Skin of body (tissue), 3 donors: ENCODE measurements around the gene ABCA6. TPM values are rescaled to one million over a fixed set of nuclear protein-coding genes. Genes with fewer than 3 reads are reported as not detected.
A peak's percentile ranks its signal among the peaks of the same experiment; 100 is the strongest.

Experiments
- DNase-seq: peaks from one replicate; lab custom pipeline; 2025; lab: John Stamatoyannopoulos, UW
- small RNA-seq: library from RNA; depleted of rRNA; stranded (forward); fragments of <200 nt; gene quantifications from one replicate; pipeline ENCODE3, GENCODE V24; 2014; ENCODE audit warnings: low replicate concordance
- total RNA-seq: library from RNA; depleted of rRNA; stranded (reverse); fragments of >200 nt; gene quantifications from one replicate; pipeline ENCODE4 v1.2.3, GENCODE V29; 2014

ABCA6 gene
- total RNA-seq, 1 donor from 2014 or later: 46.1 TPM

DNA sequence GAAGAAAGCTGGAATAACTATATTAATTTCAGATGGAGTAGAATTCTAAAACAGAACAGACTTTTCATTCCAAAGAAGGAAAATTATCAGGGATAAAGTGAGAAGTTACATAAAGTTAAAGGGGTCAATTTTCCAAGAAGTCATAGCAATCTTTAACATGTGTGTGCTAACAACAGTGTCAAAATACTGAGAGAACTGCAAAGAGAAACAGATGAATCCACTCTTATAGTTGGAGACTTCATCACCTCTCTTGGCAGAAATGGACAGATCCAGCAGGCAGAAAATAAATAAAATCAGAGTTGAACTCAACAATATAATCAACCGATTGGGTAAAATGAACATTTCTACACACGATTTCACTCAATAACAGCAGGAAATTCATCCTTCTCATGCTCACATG lies 86.4 kb downstream of the ABCA6 start:
- DNase-seq: no peak

DNA sequence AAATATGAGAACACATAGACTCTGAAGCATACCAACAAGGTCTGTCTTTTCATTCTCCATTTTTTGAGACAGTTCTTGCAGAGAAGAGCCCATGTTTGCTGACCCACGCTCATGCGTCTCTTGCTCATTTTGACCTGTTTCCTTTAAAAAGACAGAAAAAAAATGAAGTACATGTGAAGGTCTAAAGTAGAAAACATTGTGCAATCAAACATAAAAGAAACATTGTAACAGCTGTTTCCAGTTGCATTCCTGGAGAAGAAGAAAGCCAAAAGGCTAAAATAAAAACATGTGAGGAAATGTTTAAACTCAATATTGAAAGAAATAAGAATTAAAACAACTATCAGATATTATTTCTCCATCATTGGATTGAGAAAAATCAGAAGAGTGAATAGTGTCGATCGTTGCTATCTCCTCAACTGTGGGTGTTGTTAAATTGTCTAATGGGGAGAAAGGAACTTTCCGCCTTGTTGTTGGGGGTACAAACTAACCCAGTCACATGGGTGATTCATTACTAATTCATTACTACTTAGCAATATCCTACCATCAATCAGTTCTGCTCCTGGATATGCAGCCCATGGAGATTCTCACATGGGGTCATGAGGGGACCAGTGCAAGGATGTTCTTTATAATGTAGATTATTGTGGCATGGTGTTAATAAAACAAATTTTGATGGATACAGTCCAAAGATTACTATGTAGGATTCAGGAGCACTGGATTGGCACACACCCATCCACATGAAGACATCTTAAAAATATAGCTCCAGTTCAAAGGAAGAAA lies 90.5 kb downstream of the ABCA6 start:
- DNase-seq: peak; percentile 80

DNA sequence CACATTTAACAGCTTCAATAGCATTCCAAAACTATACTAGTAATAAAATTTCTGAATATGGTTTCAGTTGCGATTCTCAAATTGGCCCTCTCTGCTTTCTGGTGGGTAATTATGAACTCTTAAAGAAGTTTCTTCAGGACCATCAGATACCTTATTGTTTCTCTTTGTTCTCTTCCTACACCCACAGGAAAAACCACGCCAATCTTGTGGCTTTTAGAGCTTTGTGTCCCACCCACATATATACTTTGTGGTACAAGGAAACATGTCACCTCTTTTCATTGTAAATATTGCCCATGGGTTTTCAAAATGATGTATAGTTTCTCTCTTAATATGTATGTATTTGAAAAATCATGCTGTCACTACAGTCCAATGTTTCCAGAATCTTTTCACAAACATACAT lies 93.1 kb downstream of the ABCA6 start:
- no peak for DNase-seq

DNA sequence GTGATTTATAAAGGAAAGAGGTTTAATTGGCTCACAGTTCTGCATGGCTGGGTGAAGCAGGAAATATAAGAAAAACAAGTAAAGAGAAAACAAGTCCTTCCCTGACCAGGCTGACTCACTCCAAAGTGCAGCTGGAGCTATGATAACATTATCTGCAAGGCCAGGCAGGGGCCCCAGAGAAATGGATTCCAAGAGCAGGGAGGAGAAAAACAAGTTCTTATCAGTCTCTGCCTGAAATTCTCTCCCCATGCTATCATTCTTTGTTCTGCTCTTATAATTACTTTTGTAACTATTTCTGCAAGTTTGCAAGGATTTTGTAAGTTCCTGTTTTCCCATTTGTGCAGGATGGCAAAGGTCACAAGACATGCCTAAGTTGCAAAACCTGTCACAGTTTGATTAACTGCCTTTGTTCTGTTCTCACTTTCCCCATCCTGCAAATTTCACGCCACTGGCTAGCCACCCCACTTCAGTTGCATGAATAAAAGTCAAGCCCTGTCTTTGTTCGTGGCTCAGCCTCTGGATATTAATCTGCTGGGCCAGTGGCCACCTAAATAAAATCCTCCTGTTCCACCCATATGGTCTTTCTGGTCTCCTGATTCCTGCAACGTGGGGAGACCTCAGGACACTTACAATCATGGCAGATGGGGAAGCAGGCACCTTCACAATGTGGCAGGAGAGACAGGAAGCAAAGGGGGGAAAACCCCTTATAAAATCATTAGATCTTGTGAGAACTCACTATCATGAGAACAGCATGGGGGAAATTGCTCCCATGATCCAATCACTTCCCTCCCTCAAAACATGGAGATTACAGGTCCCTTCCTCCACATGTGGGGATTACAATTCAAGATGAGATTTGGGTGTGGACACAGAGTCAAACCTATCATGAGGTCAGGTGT lies 94.1 kb downstream of the ABCA6 start:
- DNase-seq: peak; percentile 62

DNA sequence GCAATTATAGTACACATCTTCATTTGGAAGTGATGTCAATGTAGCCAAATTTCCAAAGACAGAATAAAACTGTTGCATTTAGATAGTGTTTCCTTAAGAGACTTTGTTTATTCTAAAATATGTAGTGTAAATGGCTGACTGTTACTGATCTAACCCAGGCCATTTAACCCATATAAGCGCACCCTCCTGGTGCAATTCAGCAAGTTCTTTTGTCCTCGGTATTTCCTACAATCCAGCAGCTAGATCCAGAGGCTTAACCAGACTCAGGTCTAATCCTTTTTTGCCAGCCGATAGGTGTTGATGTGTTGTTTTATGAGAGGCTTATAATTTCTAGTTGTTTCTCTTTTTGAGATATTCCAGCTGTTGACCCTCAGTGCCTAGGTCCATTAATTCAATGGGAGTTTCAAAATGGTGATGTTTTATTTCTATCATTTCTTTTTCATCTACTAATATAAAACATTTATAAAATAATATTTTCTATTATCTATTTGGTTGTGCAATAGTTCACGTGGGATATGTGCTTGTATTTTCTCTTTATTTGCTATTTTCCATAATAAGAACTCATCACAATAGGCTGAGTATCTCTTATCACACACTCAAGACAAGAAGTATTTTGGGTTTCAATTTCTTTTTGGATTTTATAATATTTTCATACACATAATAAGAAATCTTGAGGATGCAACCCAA lies 95.4 kb downstream of the ABCA6 start:
- no peak for DNase-seq

DNA sequence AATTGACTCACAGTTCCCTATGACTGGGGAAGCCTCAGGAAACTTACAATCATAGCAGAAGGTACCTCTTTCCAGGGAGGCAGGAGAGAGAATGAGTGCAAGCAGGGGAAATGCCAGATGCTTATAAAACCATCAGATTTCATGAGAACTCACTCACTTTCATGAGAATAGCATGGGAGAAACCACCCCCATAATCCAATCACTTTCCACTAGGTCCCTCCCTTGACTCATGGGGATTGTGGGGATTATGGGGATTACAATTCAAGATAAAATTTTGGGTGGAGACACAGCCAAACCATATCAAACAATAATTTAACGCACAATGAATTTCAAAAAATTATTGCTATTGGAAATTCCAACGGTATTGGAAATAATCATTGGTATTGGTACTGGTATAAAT lies 96.0 kb downstream of the ABCA6 start:
- DNase-seq: no peak

DNA sequence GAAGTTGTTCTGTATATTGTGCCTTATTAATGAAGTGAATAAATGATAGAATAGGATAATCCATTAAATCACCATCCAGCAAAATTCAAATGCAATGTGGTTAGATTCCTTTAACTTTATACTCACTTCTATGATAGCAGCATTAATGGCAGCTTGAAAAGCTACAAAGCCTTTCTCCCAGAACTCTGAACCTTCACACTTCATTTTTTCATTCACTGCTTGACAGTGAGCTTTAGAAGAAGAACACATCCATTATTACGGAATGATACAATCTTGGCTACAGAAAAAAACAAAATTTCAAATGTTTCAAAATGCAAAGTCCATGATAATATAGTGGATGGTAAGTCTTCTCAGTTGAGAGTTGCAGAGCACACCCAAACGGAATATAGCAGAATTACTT lies 97.3 kb downstream of the ABCA6 start:
- DNase-seq: no peak

DNA sequence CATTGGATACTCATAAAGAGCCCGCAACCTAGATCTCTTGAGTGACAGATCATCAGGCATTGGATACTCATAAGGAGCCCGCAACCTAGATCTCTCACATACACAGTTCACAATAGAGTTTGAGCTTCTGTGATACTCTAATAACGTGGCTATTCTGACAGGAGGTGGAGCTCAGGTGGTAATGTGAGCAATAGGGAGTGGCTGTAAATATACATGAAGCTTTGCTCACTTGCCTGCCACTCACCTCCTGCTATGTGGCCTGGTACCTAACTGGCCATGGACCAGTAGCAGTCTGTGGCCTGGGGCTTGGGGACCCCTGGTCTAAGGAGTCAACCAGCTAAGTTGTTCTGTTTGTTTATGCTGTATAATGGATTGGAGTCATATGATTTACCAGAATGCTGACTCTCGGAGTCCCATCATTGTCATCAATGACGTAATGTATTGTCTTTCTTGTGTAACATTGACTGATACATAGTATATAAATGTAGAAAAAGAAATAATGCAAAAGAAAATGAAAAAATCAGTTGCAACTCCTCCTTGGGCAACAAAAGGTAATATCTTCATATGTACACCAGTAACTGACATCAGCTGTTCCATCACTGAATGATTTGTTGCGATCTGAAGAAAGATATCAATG lies 98.5 kb downstream of the ABCA6 start:
- DNase-seq: no peak

DNA sequence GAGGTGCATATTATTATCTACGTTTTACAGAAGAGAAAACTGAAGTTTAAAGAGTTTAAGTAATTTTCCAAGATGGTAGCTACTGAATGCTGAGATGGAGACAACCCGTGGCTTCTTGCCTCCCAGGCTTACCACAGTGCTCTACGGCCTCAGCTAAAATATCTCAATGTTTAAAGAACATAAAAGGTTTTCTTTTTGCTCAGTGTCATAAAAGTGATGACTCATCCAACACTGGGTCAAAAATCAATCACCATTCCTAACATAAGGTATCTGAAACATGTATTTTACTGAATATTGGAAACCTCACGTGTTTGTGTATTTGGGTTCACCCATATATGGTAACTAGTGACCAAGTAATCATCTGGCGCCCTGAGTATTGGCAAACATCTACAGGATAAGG lies 99.4 kb downstream of the ABCA6 start:
- DNase-seq: no peak

DNA sequence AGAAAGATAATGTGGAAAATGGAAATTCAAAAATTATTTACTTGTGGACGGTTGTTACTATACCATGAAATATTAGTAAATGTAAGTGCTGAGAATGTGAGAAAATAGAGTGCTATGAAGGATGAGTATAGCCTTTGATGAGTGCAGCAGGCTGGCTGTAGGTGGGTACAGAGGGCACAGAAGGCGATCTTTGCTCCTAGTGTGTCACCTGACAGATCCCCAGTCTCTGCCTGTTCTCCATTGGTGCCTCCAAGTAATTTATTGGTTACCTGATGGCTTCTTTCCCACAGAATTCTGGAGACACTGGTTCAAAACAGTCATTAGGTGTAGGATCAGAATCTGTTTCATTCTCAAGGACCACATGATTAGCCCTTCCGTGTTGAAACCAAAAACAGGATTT lies 109.9 kb downstream of the ABCA6 start:
- no peak for DNase-seq

DNA sequence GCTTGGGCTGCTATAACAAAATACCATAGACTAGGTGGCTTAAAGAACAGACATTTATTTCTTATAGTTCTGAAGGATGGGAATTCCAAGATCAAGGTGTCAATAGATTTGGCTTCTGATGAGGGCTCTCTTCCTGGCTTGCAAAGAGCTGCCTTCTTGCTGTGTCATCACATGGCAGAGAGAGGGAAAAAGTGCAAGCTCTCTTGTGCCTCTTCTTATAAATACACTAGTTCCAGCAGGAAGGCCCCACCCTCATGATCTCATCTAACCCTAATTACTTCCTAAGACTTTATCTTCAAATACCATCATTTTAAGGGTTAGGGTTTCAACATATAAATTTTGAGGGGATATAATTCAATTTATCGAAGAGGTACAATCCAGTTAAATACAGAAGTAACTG lies 111.5 kb downstream of the ABCA6 start:
- DNase-seq: no peak

Small RNA genes lying within 50 kb of the gene (small RNA-seq; reads per million reads assigned to genes)
- gene MIR4524B: not detected

Other genes starting within 250 kb of the ABCA6 start
- gene ABCA8, start 186.5 kb downstream of the ABCA6 start, total RNA-seq: 119 TPM
- 18.9 TPM for gene ABCA9, start 81.0 kb downstream of the ABCA6 start, total RNA-seq
- gene ABCA10, start 86.9 kb upstream of the ABCA6 start, total RNA-seq: 28.8 TPM
- 35.7 TPM for gene ABCA5, start 185.2 kb upstream of the ABCA6 start, total RNA-seq